Smooth muscle cell (in vitro differentiated cells): ENCODE measurements around the gene NCAM1. TPM values are rescaled to one million over a fixed set of nuclear protein-coding genes. Genes with fewer than 3 reads are reported as not detected.

Experiments used
- DNase-seq: peaks from one replicate; lab custom pipeline; 2025; ENCODE audit not compliant: unreplicated experiment; lab: John Stamatoyannopoulos, UW
- H2AFZ ChIP-seq: fragments of 200-600 bp; sonication (generic); 2 replicates; pipeline ENCODE4 v1.6.0; 2016; ENCODE audit warnings: antibody characterized with exemption, low read depth, mild to moderate bottlenecking
- H3F3A ChIP-seq: fragments of 200-600 bp; sonication (generic); 2 replicates; pipeline ENCODE4 v1.6.0; 2017; ENCODE audit warnings: antibody characterized with exemption, low read depth
- H3K27ac ChIP-seq: fragments of 200-600 bp; sonication (generic); 2 replicates; pipeline ENCODE4 v1.5.1; 2016; ENCODE audit warnings: low read depth, mild to moderate bottlenecking
- H3K27me3 ChIP-seq: fragments of 200-600 bp; sonication (generic); 2 replicates; pipeline ENCODE4 v1.6.1; 2016; ENCODE audit warnings: low read depth, mild to moderate bottlenecking
- H3K36me3 ChIP-seq: fragments of 200-600 bp; sonication (generic); 2 replicates; pipeline ENCODE4 v1.5.1; 2016; ENCODE audit warnings: low read depth
- H3K4me1 ChIP-seq: fragments of 200-600 bp; sonication (generic); 2 replicates; pipeline ENCODE4 v1.5.1; 2016; ENCODE audit warnings: low read depth
- H3K4me2 ChIP-seq: fragments of 200-600 bp; sonication (generic); 2 replicates; pipeline ENCODE4 v1.6.0; 2016; ENCODE audit warnings: mild to moderate bottlenecking
- H3K4me3 ChIP-seq: fragments of 200-600 bp; sonication (generic); 2 replicates; pipeline ENCODE4 v1.5.1; 2016; ENCODE audit warnings: mild to moderate bottlenecking
- H3K79me2 ChIP-seq: fragments of 200-600 bp; sonication (generic); 2 replicates; pipeline ENCODE4 v1.6.0; 2016; ENCODE audit warnings: low read depth, mild to moderate bottlenecking
- H3K9ac ChIP-seq: fragments of 200-600 bp; sonication (generic); 2 replicates; pipeline ENCODE4 v1.6.0; 2016; ENCODE audit warnings: low read depth
- H3K9me3 ChIP-seq: fragments of 200-600 bp; sonication (generic); replicated peaks from 2 replicates; pipeline ENCODE4 v1.5.1; 2016; ENCODE audit warnings: low read depth
- H4K20me1 ChIP-seq: fragments of 200-600 bp; sonication (generic); 2 replicates; pipeline ENCODE4 v1.6.0; 2016; ENCODE audit warnings: low read depth
- CTCF ChIP-seq: fragments of 200-600 bp; sonication (generic); IDR thresholded peaks from 2 replicates; pipeline ENCODE4 v1.5.1; 2017; ENCODE audit warnings: borderline replicate concordance, mild to moderate bottlenecking, antibody characterized with exemption; ENCODE audit not compliant: insufficient read depth, poor library complexity, severe bottlenecking
- WGBS: methylation state at CpG from one replicate; pipeline ENCODE4 v1.1.7; 2016; ENCODE audit warnings: low lambda C conversion rate; 5-methylcytosine and 5-hydroxymethylcytosine counted together
- polyA plus RNA-seq: library from polyadenylated mRNA; unstranded; fragments of >200 nt; fragmentation: Nextera tagmentation; extraction: Ambion mirVana; gene quantifications from 2 replicates; pipeline ENCODE4 v1.2.1, GENCODE V29; 2016
- total RNA-seq: library from RNA; depleted of rRNA; stranded (reverse); fragments of >200 nt; gene quantifications from 2 replicates; pipeline ENCODE4 v1.2.3, GENCODE V29; 2014

Gene NCAM1
- total and polyA plus RNA-seq, 2 experiments from 2014 or later = 8.1 to 12.0 TPM

- H3K9me3 ChIP-seq = no peaks in the 10 kb centered on the region
- 0% methylated on average over 1 of the region's 1 CpG for WGBS
- no peaks in the 10 kb centered on the region for H4K20me1 ChIP-seq
- H3K4me1 ChIP-seq = peaks cover 11% of the 10 kb centered on the region
- peak overlapping the region; percentile 24 for H3K27ac ChIP-seq
- no peak for DNase-seq
- peak overlapping the region; percentile 22 for H2AFZ ChIP-seq
- no peaks in the 10 kb centered on the region for H3K36me3 ChIP-seq
- H3K4me2 ChIP-seq = peak overlapping the region; percentile 62
- no peak for TF ChIP-seq CTCF
- H3K9ac ChIP-seq = no peak overlapping the region
- H3K4me3 ChIP-seq = no peak overlapping the region
- peaks cover 20% of the 10 kb centered on the region for H3K79me2 ChIP-seq
- no peaks in the 10 kb centered on the region for H3K27me3 ChIP-seq
- H3F3A ChIP-seq = peaks cover 4% of the 10 kb centered on the region
Observed at GRCh38 chr11:112977755-112978154, 16.5 kb downstream of the NCAM1 start.

GRCh38 chr11:112983887-112984286 lies 22.7 kb downstream of the NCAM1 start:
- no peak for DNase-seq
- no peak for TF ChIP-seq CTCF
- no peaks in the 10 kb centered on the region for H4K20me1 ChIP-seq
- no peaks in the 10 kb centered on the region for H3K4me1 ChIP-seq
- H3F3A ChIP-seq = no peaks in the 10 kb centered on the region
- H3K36me3 ChIP-seq = no peaks in the 10 kb centered on the region
- WGBS = 69% methylated on average over 1 of the region's 1 CpG
- H3K79me2 ChIP-seq = peaks cover 26% of the 10 kb centered on the region
- no peak overlapping the region for H3K27ac ChIP-seq
- no peaks in the 10 kb centered on the region for H3K27me3 ChIP-seq
- H3K9me3 ChIP-seq = peaks cover 11% of the 10 kb centered on the region
- no peak overlapping the region for H3K9ac ChIP-seq
- H3K4me3 ChIP-seq = no peak overlapping the region
- no peak overlapping the region for H3K4me2 ChIP-seq
- H2AFZ ChIP-seq = no peak overlapping the region

- Histone ChIP-seq H3K9me3 (peaks cover 21% of the 10 kb centered on the region), H3K27me3 (no peaks in the 10 kb centered on the region), H3K4me3 (no peak overlapping the region), H2AFZ (no peak overlapping the region), H3K4me1 (no peaks in the 10 kb centered on the region), H3F3A (no peaks in the 10 kb centered on the region), H3K36me3 (peaks cover 4% of the 10 kb centered on the region), H3K27ac (no peak overlapping the region), H4K20me1 (no peaks in the 10 kb centered on the region), H3K79me2 (peaks cover 23% of the 10 kb centered on the region), H3K9ac (no peak overlapping the region), H3K4me2 (no peak overlapping the region)
- 89% methylated on average over 1 of the region's 1 CpG for WGBS
- DNase-seq = no peak
- no peak for TF ChIP-seq CTCF
Observed at GRCh38 chr11:112989198-112989597, 28.0 kb downstream of the NCAM1 start.

- H3K36me3 ChIP-seq = peaks cover 4% of the 10 kb centered on the region
Observed at GRCh38 chr11:112993808-112994207, 32.6 kb downstream of the NCAM1 start.

More at GRCh38 chr11:112993808-112994207, 32.6 kb downstream of the NCAM1 start:
- Histone ChIP-seq H3K4me3 (no peak overlapping the region), H2AFZ (no peak overlapping the region), H3K27ac (no peak overlapping the region), H4K20me1 (no peaks in the 10 kb centered on the region), H3K9me3 (peaks cover 10% of the 10 kb centered on the region), H3F3A (no peaks in the 10 kb centered on the region), H3K4me1 (no peaks in the 10 kb centered on the region), H3K4me2 (no peak overlapping the region), H3K9ac (no peak overlapping the region), H3K79me2 (peaks cover 14% of the 10 kb centered on the region), H3K27me3 (no peaks in the 10 kb centered on the region)
- DNase-seq = no peak
- no peak for TF ChIP-seq CTCF
